ENCODE results near the gene RSPO3. TPM values are rescaled to one million over a fixed set of nuclear protein-coding genes. Genes with fewer than 3 reads are reported as not detected.
A peak's percentile ranks its signal among the peaks of the same experiment; 100 is the strongest.

Gene RSPO3, protein sequence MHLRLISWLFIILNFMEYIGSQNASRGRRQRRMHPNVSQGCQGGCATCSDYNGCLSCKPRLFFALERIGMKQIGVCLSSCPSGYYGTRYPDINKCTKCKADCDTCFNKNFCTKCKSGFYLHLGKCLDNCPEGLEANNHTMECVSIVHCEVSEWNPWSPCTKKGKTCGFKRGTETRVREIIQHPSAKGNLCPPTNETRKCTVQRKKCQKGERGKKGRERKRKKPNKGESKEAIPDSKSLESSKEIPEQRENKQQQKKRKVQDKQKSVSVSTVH
- not detected for total RNA-seq (ENCODE audit: unreplicated experiment)
- long read RNA-seq: 0 reads

DNA sequence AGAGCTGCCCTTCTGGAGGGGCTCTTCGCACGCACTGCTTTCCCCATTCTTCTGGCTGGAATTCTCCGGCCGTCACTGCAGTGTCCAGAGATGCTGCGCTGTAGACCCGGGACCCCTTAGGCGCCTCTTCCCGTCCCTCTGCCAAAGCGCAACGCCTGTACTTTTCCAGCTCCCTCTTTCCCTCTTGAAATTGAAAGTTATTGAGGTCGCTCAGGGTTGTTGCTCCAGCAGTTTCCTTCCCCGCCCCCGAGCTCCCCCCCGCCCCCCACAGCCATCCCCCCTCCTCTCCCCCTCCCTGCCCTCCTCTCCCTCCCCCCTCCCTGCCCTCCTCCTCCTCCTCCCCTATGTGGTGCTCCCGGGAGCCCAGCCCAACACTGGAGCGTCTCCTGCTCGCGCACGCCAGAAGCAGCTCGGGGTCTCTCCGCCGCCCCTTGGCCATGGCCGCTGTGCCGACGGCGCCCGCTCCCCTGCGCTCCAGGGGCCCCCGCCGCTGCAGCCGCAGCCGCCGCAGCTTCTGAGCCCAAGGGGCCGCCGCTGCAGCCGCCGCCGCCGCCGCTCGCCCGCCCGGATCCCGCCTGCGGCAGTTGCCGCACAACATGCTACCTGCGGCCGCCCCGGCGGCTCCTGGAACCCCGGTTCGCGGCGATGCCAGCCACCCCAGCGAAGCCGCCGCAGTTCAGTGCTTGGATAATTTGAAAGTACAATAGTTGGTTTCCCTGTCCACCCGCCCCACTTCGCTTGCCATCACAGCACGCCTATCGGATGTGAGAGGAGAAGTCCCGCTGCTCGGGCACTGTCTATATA is at the start of gene RSPO3:
RSPO3 (plus strand) TSS at position 374 of the 804 bp plus-strand sequence. CDS start 522 bp downstream, outside the sequence.
- Mint-ChIP-seq H3K27ac (ENCODE audit: unreplicated experiment) (no peak within 1 kb of the TSS), H3K9me3 (ENCODE audit: unreplicated experiment) (peaks cover 2% of the 10 kb centered on the region), H3K36me3 (ENCODE audit: unreplicated experiment) (no peaks in the 10 kb centered on the region), H3K4me3 (ENCODE audit: unreplicated experiment) (peak within 1 kb of the TSS; percentile 90), H3K4me1 (ENCODE audit: low read depth, unreplicated experiment) (peaks cover 2% of the 10 kb centered on the region), H3K27me3 (ENCODE audit: unreplicated experiment) (peaks cover 14% of the 10 kb centered on the region)
- TF ChIP-seq, protein P1, sequence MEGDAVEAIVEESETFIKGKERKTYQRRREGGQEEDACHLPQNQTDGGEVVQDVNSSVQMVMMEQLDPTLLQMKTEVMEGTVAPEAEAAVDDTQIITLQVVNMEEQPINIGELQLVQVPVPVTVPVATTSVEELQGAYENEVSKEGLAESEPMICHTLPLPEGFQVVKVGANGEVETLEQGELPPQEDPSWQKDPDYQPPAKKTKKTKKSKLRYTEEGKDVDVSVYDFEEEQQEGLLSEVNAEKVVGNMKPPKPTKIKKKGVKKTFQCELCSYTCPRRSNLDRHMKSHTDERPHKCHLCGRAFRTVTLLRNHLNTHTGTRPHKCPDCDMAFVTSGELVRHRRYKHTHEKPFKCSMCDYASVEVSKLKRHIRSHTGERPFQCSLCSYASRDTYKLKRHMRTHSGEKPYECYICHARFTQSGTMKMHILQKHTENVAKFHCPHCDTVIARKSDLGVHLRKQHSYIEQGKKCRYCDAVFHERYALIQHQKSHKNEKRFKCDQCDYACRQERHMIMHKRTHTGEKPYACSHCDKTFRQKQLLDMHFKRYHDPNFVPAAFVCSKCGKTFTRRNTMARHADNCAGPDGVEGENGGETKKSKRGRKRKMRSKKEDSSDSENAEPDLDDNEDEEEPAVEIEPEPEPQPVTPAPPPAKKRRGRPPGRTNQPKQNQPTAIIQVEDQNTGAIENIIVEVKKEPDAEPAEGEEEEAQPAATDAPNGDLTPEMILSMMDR (IDR thresholded peaks at IDR 0.05; ENCODE audit: partially characterized antibody, unreplicated experiment): no peak
- DNase-seq: peak; percentile 48

GRCh38 chr6:127069659-127070279 is 48.7 kb upstream of the RSPO3 start:
- H3K27me3 Mint-ChIP-seq (ENCODE audit: unreplicated experiment): no peaks in the 10 kb centered on the region
- DNase-seq: no peak
- no peaks in the 10 kb centered on the region for H3K4me1 Mint-ChIP-seq (ENCODE audit: low read depth, unreplicated experiment)
- TF ChIP-seq, protein P1 (IDR thresholded peaks at IDR 0.05; ENCODE audit: partially characterized antibody, unreplicated experiment): peak; percentile 75
- no peak overlapping the region for H3K27ac Mint-ChIP-seq (ENCODE audit: unreplicated experiment)
- no peaks in the 10 kb centered on the region for H3K36me3 Mint-ChIP-seq (ENCODE audit: unreplicated experiment)
- H3K4me3 Mint-ChIP-seq (ENCODE audit: unreplicated experiment): no peak overlapping the region
- H3K9me3 Mint-ChIP-seq (ENCODE audit: unreplicated experiment): no peaks in the 10 kb centered on the region

DNA sequence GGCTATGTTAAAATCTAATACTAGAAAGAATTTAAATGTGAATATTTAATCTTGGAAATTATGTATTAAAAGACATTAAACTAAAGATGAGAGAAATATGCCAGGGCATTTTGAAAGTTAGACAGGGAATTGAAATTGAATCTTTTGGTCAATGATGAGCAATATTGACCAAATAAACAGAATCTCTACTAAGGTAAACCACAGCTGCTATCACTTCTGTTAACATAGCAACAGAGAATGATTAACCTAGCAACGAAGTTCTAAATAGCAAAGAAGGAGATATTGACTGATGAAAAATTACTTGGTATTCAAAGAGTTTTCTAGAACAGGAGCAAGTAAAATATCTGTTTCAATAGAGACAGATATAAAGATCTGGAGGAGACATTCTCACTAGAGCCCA is 45.2 kb upstream of the RSPO3 start:
- H3K27me3 Mint-ChIP-seq (ENCODE audit: unreplicated experiment): no peaks in the 10 kb centered on the region

GRCh38 chr6:127076466-127076865 is 42.0 kb upstream of the RSPO3 start:
- Mint-ChIP-seq H3K36me3 (ENCODE audit: unreplicated experiment) (no peaks in the 10 kb centered on the region), H3K9me3 (ENCODE audit: unreplicated experiment) (no peaks in the 10 kb centered on the region), H3K4me1 (ENCODE audit: low read depth, unreplicated experiment) (no peaks in the 10 kb centered on the region), H3K4me3 (ENCODE audit: unreplicated experiment) (no peak overlapping the region), H3K27ac (ENCODE audit: unreplicated experiment) (no peak overlapping the region), H3K27me3 (ENCODE audit: unreplicated experiment) (no peaks in the 10 kb centered on the region)
- no peak for DNase-seq
- TF ChIP-seq, protein P1 (IDR thresholded peaks at IDR 0.05; ENCODE audit: partially characterized antibody, unreplicated experiment): no peak

More for the DNA sequence above, 45.2 kb upstream of the RSPO3 start:
- no peak overlapping the region for H3K4me3 Mint-ChIP-seq (ENCODE audit: unreplicated experiment)
- no peaks in the 10 kb centered on the region for H3K4me1 Mint-ChIP-seq (ENCODE audit: low read depth, unreplicated experiment)
- DNase-seq: no peak
- no peaks in the 10 kb centered on the region for H3K36me3 Mint-ChIP-seq (ENCODE audit: unreplicated experiment)
- H3K27ac Mint-ChIP-seq (ENCODE audit: unreplicated experiment): no peak overlapping the region
- H3K9me3 Mint-ChIP-seq (ENCODE audit: unreplicated experiment): no peaks in the 10 kb centered on the region
- TF ChIP-seq, protein P1 (IDR thresholded peaks at IDR 0.05; ENCODE audit: partially characterized antibody, unreplicated experiment): no peak

All from glutamatergic neuron (in vitro differentiated cells).